HFFc6 (cell line): ENCODE measurements around the gene NOS2. TPM values are rescaled to one million over a fixed set of nuclear protein-coding genes. Genes with fewer than 3 reads are reported as not detected.
"Not testable (repeated sequence)": the region's sequence is repeated elsewhere in the genome, so short reads cannot be mapped to it uniquely, and the experiment has no call there.

Source experiments
- DNase-seq: peaks from one replicate; pipeline ENCODE4 v3.0.0-alpha.2; 2018
- H3K27ac Mint-ChIP-seq: 2 replicates; pipeline ENCODE4 v1.8.0; 2020; ENCODE audit warnings: mild to moderate bottlenecking, mixed read lengths
- H3K27me3 Mint-ChIP-seq: 2 replicates; pipeline ENCODE4 v1.8.0; 2021; ENCODE audit warnings: mild to moderate bottlenecking, moderate library complexity, mixed read lengths; ENCODE audit not compliant: insufficient read depth
- H3K36me3 Mint-ChIP-seq: 2 replicates; pipeline ENCODE4 v1.8.0; 2021; ENCODE audit warnings: low read depth, mixed read lengths
- H3K4me1 Mint-ChIP-seq: 2 replicates; pipeline ENCODE4 v1.8.0; 2020; ENCODE audit warnings: low read depth, mixed read lengths
- H3K4me3 Mint-ChIP-seq: 2 replicates; pipeline ENCODE4 v1.8.0; 2020; ENCODE audit warnings: mild to moderate bottlenecking, moderate library complexity, mixed read lengths
- H3K9me3 Mint-ChIP-seq: 2 replicates; pipeline ENCODE4 v1.8.0; 2020; ENCODE audit warnings: mild to moderate bottlenecking, mixed read lengths
- total RNA-seq, 6 experiments: library from RNA; stranded (reverse); fragmentation: NEBNext Ultra II Directional; extraction: Animal tissue kit (Norgen Biotek cat#: 25700); gene quantifications; 2 replicates in 1 of 6; 3 replicates in 5 of 6; pipeline ENCODE4 v1.2.3, GENCODE V29; 2021
- TF ChIP-seq, protein P1 (sequence below): fragments of 200-600 bp; sonication (generic); IDR thresholded peaks from 2 replicates; pipeline ENCODE4 v1.5.0; 2021; ENCODE audit warnings: antibody characterized with exemption, mild to moderate bottlenecking

Gene NOS2
- total RNA-seq, 6 experiments from 2014 or later: not detected

DNA sequence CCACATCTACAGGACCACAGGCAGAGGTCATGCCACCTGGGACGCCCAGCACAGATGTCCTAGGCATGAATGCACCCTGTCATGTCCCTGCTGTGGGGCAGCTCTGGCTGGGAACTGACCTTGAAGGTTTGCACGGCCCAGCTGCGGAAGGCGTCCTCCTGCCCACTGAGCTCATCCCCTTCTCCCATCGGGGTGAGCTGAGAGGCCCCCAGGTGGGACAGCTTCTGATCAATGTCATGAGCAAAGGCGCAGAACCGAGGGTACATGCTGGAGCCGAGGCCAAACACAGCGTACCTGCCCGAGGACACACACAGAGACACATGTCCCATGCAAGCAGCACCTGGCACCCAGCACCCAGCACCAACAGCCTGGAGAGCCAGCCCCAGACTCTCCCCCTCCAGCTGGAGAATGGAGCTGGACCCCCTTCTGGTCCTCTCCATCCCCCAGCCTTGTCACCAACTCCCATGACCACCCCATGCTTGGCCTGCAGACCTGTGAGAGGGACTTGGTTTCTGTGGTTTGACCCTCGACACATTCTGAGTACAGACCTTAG lies 31.4 kb downstream of the NOS2 start:
- H3K9me3 Mint-ChIP-seq: no peaks in the 10 kb centered on the region
- no peak for DNase-seq
- no peak overlapping the region for H3K4me3 Mint-ChIP-seq
- peaks cover 35% of the 10 kb centered on the region for H3K27me3 Mint-ChIP-seq
- H3K36me3 Mint-ChIP-seq: no peaks in the 10 kb centered on the region
- H3K4me1 Mint-ChIP-seq: no peaks in the 10 kb centered on the region
- no peak overlapping the region for H3K27ac Mint-ChIP-seq
- TF ChIP-seq, protein P1, sequence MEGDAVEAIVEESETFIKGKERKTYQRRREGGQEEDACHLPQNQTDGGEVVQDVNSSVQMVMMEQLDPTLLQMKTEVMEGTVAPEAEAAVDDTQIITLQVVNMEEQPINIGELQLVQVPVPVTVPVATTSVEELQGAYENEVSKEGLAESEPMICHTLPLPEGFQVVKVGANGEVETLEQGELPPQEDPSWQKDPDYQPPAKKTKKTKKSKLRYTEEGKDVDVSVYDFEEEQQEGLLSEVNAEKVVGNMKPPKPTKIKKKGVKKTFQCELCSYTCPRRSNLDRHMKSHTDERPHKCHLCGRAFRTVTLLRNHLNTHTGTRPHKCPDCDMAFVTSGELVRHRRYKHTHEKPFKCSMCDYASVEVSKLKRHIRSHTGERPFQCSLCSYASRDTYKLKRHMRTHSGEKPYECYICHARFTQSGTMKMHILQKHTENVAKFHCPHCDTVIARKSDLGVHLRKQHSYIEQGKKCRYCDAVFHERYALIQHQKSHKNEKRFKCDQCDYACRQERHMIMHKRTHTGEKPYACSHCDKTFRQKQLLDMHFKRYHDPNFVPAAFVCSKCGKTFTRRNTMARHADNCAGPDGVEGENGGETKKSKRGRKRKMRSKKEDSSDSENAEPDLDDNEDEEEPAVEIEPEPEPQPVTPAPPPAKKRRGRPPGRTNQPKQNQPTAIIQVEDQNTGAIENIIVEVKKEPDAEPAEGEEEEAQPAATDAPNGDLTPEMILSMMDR: no peak

DNA sequence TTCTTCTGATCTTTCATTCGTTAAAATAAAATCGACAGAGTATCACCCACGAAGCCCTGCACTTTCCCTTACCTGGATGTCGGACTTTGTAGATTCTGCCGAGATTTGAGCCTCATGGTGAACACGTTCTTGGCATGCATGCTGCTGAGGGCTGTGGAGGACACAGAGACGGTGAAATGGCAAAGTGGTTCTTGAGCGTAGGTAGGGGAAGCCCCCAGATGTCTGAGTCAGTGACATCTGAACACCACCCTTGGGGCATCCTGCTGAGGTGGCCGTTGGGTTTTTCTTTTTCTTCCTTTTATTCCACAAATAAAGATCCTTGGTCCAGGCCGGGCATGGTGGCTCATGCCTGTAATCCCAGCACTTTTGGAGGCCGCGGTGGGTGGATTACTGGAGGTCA lies 33.9 kb downstream of the NOS2 start:
- Mint-ChIP-seq H3K27me3 (peaks cover 32% of the 10 kb centered on the region), H3K4me1 (no peaks in the 10 kb centered on the region), H3K4me3 (no peak overlapping the region), H3K36me3 (no peaks in the 10 kb centered on the region), H3K27ac (no peak overlapping the region), H3K9me3 (no peaks in the 10 kb centered on the region)
- TF ChIP-seq, protein P1: no peak
- DNase-seq: no peak

DNA sequence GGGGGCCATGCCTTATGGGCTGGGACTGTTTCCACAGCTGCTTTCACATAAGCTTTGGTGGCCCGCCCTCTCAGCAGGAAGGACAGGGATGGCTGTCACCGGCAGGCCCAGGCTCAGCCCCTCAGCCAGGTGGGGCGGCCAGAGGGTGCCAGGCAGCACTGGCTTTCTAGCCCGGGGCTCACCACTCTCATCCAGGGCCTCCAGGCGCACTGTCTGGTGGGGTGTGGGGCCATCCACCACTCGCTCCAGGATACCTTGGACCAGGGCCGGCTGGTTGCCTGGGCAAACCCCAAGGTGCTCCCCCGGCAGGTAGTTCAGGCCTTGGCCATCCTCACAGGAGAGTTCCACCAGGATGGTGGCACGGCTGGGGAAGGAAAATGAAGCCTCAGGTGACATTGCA lies 35.0 kb downstream of the NOS2 start:
- Mint-ChIP-seq H3K4me1 (no peaks in the 10 kb centered on the region), H3K27ac (no peak overlapping the region), H3K9me3 (no peaks in the 10 kb centered on the region)

DNA sequence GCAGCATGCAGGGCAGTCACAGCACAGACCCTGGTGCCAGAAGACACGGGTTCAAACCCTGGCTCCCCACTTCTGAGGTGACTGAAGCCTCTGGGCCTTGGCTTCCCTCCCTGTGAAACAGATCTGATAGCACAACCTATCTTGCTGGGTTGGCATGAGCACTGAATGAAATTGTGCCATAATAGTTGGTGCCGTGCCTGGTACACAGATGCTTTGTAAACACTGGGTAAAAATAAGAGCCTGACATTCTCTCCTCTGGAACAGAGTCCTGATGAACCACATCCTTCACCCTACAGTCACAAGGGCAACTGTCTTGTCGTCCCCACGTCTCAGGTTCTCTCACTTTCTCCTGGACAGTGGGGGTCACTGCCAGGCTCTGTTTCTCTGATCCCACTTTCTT lies 35.7 kb downstream of the NOS2 start:
- H3K4me1 Mint-ChIP-seq: no peaks in the 10 kb centered on the region
- H3K36me3 Mint-ChIP-seq: no peaks in the 10 kb centered on the region
- no peaks in the 10 kb centered on the region for H3K9me3 Mint-ChIP-seq
- peaks cover 28% of the 10 kb centered on the region for H3K27me3 Mint-ChIP-seq
- no peak overlapping the region for H3K4me3 Mint-ChIP-seq
- DNase-seq: no peak
- H3K27ac Mint-ChIP-seq: no peak overlapping the region
- TF ChIP-seq, protein P1: no peak

More for the DNA sequence above, 35.0 kb downstream of the NOS2 start:
- no peak overlapping the region for H3K4me3 Mint-ChIP-seq
- H3K27me3 Mint-ChIP-seq: peaks cover 28% of the 10 kb centered on the region
- H3K36me3 Mint-ChIP-seq: no peaks in the 10 kb centered on the region
- TF ChIP-seq, protein P1: no peak
- DNase-seq: no peak

DNA sequence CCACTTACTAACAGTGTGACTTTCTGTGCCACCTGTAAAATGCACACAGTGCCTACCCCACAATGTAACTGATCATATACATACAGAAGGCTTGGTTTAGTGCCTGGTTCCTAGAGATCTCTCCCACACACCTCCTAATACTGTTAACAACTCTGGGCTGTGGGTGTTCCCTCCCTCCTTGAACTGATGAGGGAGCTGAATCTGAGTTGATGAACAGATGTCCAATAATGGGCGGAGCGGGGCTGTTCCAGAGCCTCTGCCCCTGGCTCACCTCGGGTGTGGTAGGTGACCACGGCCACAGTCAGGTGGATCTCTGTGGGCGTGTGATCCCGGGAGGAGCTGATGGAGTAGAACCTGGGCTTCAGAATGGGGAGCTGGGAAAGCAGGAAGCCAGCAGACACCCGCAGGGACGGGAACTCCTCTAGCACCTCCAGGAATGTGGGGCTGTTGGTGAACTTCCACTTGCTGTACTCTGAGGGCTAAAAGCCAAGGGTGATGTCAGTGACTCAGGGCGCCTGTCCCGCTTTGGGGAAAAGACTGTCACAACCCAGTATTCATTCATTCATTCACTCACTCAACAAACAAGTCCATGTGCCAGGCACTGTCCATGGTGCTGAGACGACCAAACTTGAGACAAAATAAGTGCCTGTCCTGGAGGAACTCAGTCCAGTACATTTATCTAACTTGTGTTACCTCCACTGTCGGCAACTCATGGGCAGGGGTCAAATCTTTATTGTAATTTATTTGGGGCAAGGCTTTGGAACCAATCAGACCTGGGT lies 37.6 kb downstream of the NOS2 start:
- H3K9me3 Mint-ChIP-seq: no peaks in the 10 kb centered on the region
- H3K27ac Mint-ChIP-seq: no peak overlapping the region
- no peaks in the 10 kb centered on the region for H3K36me3 Mint-ChIP-seq
- peaks cover 20% of the 10 kb centered on the region for H3K27me3 Mint-ChIP-seq
- no peak overlapping the region for H3K4me3 Mint-ChIP-seq
- H3K4me1 Mint-ChIP-seq: no peaks in the 10 kb centered on the region
- TF ChIP-seq, protein P1: no peak
- peak; percentile 16 for DNase-seq

DNA sequence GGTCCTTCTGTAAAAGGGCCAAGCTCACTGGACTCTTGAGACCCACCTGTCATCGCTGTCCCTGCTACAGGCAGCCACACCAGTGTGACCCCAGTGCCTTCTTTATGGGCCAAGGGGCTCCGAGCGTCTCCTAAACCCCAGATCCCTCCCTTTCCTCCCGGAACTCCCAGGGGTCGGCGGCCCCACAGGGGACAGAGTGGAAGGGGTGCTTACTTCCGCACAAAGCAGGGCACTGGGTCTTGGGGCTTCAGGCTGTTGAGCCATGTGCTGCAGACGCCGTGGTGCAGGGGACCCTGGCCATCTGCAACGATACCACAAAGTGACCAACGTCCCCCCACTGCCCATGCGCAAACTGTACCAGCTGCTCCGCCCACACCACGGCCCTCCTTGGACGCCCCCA lies 39.4 kb downstream of the NOS2 start:
- H3K4me3 Mint-ChIP-seq, DNase-seq, H3K9me3 Mint-ChIP-seq, H3K4me1 Mint-ChIP-seq, H3K27ac Mint-ChIP-seq, H3K36me3 Mint-ChIP-seq: not testable (repeated sequence)
- peaks cover 17% of the 10 kb centered on the region for H3K27me3 Mint-ChIP-seq
